SK-N-SH treated with all-trans-retinoic acid at 6 μM for 48 hours (cell line): Measurements from ENCODE around the gene RHBDL3.

Experiments
- BACH2 ChIP-seq: fragments of 250-450 bp; sonication (Bioruptor Pico); IDR thresholded peaks from 2 replicates; pipeline ENCODE4 v1.9.0; 2021; ENCODE audit warnings: mild to moderate bottlenecking, borderline replicate concordance
- ZFP30 ChIP-seq: fragments of 450-650 bp; formaldehyde crosslinking; IDR thresholded peaks from 2 replicates; pipeline ENCODE4 v1.5.0; 2022; ENCODE audit warnings: mild to moderate bottlenecking, moderate library complexity
- TF ChIP-seq, protein P1 (sequence below): fragments of 250-450 bp; sonication (Bioruptor Pico); IDR thresholded peaks from 2 replicates; pipeline ENCODE4 v1.5.1; 2020; ENCODE audit warnings: low read depth, mild to moderate bottlenecking, moderate library complexity

DNA sequence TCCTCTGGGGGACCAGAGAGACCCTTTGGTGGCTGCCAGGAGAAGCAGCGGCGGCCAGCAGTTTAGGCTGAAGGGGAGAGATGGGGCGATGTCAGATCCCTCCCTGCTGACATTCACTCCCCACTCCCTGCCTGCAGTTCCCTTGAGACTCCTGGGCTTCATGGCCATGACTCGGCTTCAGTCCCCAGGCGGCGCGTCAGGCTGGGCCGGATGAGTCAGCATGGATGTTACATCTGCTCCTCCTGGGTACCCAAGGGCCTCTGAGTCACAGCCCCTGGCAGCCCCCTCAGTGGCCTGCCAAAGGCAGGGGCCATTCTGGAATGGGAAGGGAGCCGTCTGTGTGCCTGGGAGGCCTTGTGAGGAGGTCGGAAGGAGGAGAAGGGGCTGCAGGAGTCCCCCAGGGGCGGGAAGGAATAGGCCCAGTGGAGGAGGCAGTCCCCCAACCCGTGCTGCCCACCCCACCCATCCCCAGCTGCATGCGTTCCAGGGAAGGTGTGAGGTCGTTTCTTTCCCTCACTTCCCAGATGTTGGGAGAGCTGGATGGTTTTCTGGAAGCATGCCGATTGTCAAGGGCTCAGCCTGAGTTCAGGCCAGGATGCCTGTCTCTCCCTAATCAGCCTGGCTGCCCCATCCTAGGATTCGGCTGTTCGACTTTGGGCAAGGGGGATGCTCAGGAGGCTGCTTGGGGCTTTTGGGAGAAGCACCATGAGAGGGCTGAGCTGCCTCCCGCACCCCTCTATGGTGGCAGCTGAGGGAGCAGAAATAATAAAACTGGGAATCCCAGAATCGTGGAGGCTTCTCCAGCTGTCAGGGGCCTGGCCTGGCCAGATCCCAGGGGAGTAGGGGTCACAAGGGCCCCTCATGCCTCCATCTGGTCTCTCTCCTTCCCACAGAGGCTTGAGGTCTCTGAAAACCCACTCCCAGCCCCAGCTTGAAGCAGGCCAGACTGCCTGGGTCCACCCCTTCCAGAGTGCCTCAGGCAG is 9.7 kb downstream of the RHBDL3 start:
- TF ChIP-seq BACH2 (CRISPR knock-in tag), result no peak
- no peak for TF ChIP-seq ZFP30
- TF ChIP-seq, protein P1, sequence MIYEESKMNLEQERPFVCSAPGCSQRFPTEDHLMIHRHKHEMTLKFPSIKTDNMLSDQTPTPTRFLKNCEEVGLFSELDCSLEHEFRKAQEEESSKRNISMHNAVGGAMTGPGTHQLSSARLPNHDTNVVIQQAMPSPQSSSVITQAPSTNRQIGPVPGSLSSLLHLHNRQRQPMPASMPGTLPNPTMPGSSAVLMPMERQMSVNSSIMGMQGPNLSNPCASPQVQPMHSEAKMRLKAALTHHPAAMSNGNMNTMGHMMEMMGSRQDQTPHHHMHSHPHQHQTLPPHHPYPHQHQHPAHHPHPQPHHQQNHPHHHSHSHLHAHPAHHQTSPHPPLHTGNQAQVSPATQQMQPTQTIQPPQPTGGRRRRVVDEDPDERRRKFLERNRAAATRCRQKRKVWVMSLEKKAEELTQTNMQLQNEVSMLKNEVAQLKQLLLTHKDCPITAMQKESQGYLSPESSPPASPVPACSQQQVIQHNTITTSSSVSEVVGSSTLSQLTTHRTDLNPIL, result no peak
